HEK293T (cell line): ENCODE measurements around the gene SLX4IP.

Experiments
- CTCF ChIA-PET: fragments of 350-600 bp; formaldehyde crosslinking; extraction: SDS; loops from one replicate; lab custom pipeline; 2021; ENCODE audit warnings: antibody characterized with exemption, inconsistent platforms; lab: Yijun Ruan, JAX
- POLR2A ChIA-PET: fragments of 350-600 bp; formaldehyde crosslinking; extraction: SDS; loops from one replicate; lab custom pipeline; 2020; ENCODE audit warnings: antibody characterized with exemption, inconsistent platforms; lab: Yijun Ruan, JAX
- DNase-seq: peaks from one replicate; pipeline ENCODE4 v3.0.0; 2012; ENCODE audit warnings: mixed read lengths; ENCODE audit errors: extremely low spot score
- ARNT ChIP-seq: fragments of 450-650 bp; IDR thresholded peaks from 2 replicates; pipeline ENCODE4 v1.6.1; 2017; ENCODE audit warnings: mild to moderate bottlenecking
- BHLHE40 ChIP-seq: fragments of 450-650 bp; IDR thresholded peaks from 2 replicates; pipeline ENCODE4 v1.6.1; 2016; ENCODE audit warnings: mild to moderate bottlenecking, moderate library complexity, borderline replicate concordance
- CTBP1 ChIP-seq: fragments of 450-650 bp; IDR thresholded peaks from 2 replicates; pipeline ENCODE4 v1.6.1; 2016; ENCODE audit warnings: borderline replicate concordance
- ELF4 ChIP-seq: fragments of 450-650 bp; IDR thresholded peaks from 2 replicates; pipeline ENCODE4 v1.6.1; 2017; ENCODE audit warnings: antibody characterized with exemption
- FOXA1 ChIP-seq: fragments of 450-650 bp; IDR thresholded peaks from 2 replicates; pipeline ENCODE4 v1.6.1; 2016; ENCODE audit warnings: mild to moderate bottlenecking
- FOXK2 ChIP-seq: fragments of 450-650 bp; IDR thresholded peaks from 2 replicates; pipeline ENCODE4 v1.6.1; 2016; ENCODE audit warnings: mild to moderate bottlenecking
- FOXM1 ChIP-seq: fragments of 450-650 bp; IDR thresholded peaks from 2 replicates; pipeline ENCODE4 v1.6.1; 2017; ENCODE audit warnings: mild to moderate bottlenecking, borderline replicate concordance
- HDGF ChIP-seq: fragments of 450-650 bp; IDR thresholded peaks from 2 replicates; pipeline ENCODE4 v1.6.1; 2017; ENCODE audit warnings: antibody characterized with exemption, borderline replicate concordance
- L3MBTL2 ChIP-seq: fragments of 450-650 bp; conservative IDR thresholded peaks from 2 replicates; pipeline ENCODE4 v1.6.1; 2016; ENCODE audit warnings: mild to moderate bottlenecking
- LEF1 ChIP-seq: fragments of 450-650 bp; IDR thresholded peaks from 2 replicates; pipeline ENCODE4 v1.6.1; 2017; ENCODE audit warnings: mild to moderate bottlenecking, borderline replicate concordance
- NFRKB ChIP-seq: fragments of 450-650 bp; IDR thresholded peaks from 2 replicates; pipeline ENCODE4 v1.6.1; 2016; ENCODE audit warnings: mild to moderate bottlenecking, moderate library complexity
- SP1 ChIP-seq: fragments of 450-650 bp; IDR thresholded peaks from 2 replicates; pipeline ENCODE4 v1.6.1; 2017
- SUZ12 ChIP-seq: fragments of 450-650 bp; IDR thresholded peaks from 2 replicates; pipeline ENCODE4 v1.6.1; 2016; ENCODE audit warnings: mild to moderate bottlenecking
- TARDBP ChIP-seq: fragments of 450-650 bp; IDR thresholded peaks from 2 replicates; pipeline ENCODE4 v1.6.1; 2016
- ZNF384 ChIP-seq: fragments of 450-650 bp; IDR thresholded peaks from 2 replicates; pipeline ENCODE4 v1.6.1; 2016
- TF ChIP-seq, protein P1 (sequence below): fragments of 450-650 bp; IDR thresholded peaks from 2 replicates; pipeline ENCODE4 v1.6.1; 2016

The SLX4IP gene

DNA sequence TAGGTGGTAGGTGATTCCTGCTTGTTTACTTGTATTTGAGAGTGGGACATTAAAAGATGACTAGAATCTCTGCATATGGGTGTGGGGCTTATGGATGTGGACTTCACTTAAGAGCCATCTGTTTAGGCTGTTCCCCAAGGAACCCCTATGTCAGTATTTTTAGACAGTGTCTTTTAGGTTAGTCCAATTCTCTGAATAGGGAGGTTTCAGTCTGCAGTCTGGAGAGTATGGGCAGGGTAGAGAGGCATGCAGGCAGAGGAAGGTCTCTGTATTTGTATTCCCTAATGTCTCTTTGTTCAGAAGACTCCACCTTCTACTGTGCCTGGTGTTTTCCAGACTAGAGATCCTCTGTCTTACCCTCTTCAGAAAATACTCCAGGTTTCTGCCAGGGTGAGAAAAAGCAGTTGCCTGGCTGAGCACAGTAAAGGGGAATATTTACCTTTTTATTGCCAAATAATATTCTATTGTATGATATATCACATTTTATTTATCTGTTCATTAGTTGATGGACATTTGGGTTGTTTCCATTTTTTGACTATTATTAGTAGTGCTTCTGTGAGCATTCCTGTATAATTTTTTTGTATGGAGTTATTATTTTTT, 19.1 kb downstream of the SLX4IP start:
- TF ChIP-seq SUZ12 (no peak), TARDBP (no peak), ZNF384 (no peak), LEF1 (no peak), NFRKB (no peak), CTBP1 (no peak), FOXK2 (no peak), ARNT (no peak), HDGF (no peak), L3MBTL2 (no peak), ELF4 (no peak)
- DNase-seq = no peak
- CTCF ChIA-PET = no interaction called here
- POLR2A ChIA-PET = no interaction called here

- POLR2A ChIA-PET = no interaction called here
- CTCF ChIA-PET = no interaction called here
- TF ChIP-seq SUZ12 = no peak
- TF ChIP-seq FOXK2 = no peak
- no peak for TF ChIP-seq HDGF
- TF ChIP-seq, protein P1, sequence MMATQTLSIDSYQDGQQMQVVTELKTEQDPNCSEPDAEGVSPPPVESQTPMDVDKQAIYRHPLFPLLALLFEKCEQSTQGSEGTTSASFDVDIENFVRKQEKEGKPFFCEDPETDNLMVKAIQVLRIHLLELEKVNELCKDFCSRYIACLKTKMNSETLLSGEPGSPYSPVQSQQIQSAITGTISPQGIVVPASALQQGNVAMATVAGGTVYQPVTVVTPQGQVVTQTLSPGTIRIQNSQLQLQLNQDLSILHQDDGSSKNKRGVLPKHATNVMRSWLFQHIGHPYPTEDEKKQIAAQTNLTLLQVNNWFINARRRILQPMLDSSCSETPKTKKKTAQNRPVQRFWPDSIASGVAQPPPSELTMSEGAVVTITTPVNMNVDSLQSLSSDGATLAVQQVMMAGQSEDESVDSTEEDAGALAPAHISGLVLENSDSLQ = no peak
- TF ChIP-seq BHLHE40 = no peak
- TF ChIP-seq NFRKB = no peak
- no peak for TF ChIP-seq FOXA1
- TF ChIP-seq FOXM1 = no peak
- TF ChIP-seq L3MBTL2 = no peak
- no peak for TF ChIP-seq ELF4
- TF ChIP-seq SP1 = no peak
- TF ChIP-seq ARNT = no peak
- no peak for TF ChIP-seq ZNF384
- TF ChIP-seq LEF1 = no peak
- no peak for TF ChIP-seq TARDBP
- TF ChIP-seq CTBP1 = no peak
- no peak for DNase-seq
Measured at GRCh38 chr20:10461495-10461894, 26.4 kb downstream of the SLX4IP start.

DNA sequence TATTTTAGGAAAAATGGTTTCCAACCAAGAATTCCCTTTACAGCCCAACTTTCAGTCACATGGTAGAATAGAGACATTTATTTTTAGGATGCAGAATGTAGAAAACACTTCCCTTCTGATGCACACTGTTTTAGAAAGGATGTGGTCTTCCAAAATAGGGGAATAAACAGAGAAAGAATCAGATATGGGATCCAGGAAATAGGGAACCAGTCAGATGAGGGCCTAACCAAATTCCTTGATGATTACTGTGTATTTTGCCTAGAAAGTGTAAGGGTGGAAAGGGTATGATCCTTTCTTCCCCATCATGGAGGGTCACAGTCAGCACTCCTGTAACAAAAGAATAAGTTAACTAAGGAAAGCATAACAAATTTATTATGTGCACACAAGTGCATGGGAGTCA, 27.4 kb downstream of the SLX4IP start:
- no peak for DNase-seq
- ChIA-PET CTCF (interaction anchor here (0.6 kb wide), 1 partner anchor 205 kb away, joined by 3 read pairs; no protein-coding TSS in a partner anchor), POLR2A (no interaction called here)

GRCh38 chr20:10463622-10464021, 28.5 kb downstream of the SLX4IP start:
- no peak for DNase-seq
- CTCF ChIA-PET = no interaction called here
- POLR2A ChIA-PET = no interaction called here
- TF ChIP-seq SP1 = no peak
- TF ChIP-seq ZNF384 = no peak
- TF ChIP-seq FOXK2 = no peak
- TF ChIP-seq L3MBTL2 = no peak
- TF ChIP-seq TARDBP = no peak
- no peak for TF ChIP-seq ARNT

More for the DNA sequence above, 27.4 kb downstream of the SLX4IP start:
- TF ChIP-seq ELF4 (no peak), ARNT (no peak), ZNF384 (no peak)

- no peak for DNase-seq
- ChIA-PET POLR2A (no interaction called here), CTCF (no interaction called here)
- TF ChIP-seq CTBP1 (no peak), ZNF384 (no peak), FOXM1 (no peak), ELF4 (no peak), SP1 (no peak), BHLHE40 (no peak), L3MBTL2 (no peak), LEF1 (no peak), FOXA1 (no peak), NFRKB (no peak), ARNT (no peak), HDGF (no peak), FOXK2 (no peak), SUZ12 (no peak), TARDBP (no peak)
- TF ChIP-seq, protein P1 = no peak
Measured at GRCh38 chr20:10465135-10465534, 30.0 kb downstream of the SLX4IP start.

GRCh38 chr20:10466325-10466724, 31.2 kb downstream of the SLX4IP start:
- TF ChIP-seq, protein P1 = no peak
- no peak for TF ChIP-seq FOXM1
- TF ChIP-seq ZNF384 = no peak
- TF ChIP-seq CTBP1 = no peak
- no peak for TF ChIP-seq FOXA1
- TF ChIP-seq L3MBTL2 = no peak
- TF ChIP-seq HDGF = no peak
- TF ChIP-seq SUZ12 = no peak
- no peak for TF ChIP-seq SP1
- TF ChIP-seq TARDBP = no peak
- TF ChIP-seq LEF1 = no peak
- no peak for TF ChIP-seq BHLHE40
- TF ChIP-seq ELF4 = no peak
- no peak for TF ChIP-seq NFRKB
- TF ChIP-seq FOXK2 = no peak
- POLR2A ChIA-PET = no interaction called here
- no peak for DNase-seq
- CTCF ChIA-PET = no interaction called here

DNA sequence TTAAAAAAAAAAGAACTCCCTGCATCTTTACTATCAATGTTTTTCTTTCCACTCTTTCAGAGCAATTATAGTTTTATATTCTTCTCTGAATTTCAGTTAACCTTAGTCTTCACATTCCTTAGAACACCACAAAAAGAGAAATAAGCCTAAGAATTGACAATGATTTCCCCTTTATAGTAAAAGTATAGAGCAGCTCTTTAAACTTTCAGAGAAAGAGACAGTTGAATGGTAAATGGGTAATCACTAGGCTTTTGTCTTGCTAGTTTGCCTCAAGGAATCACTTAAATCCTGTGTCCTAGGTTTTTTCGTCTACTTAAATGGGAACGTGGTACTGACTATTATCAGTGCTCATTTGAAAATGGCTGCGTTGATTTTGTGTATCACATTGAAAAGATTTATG, 31.8 kb downstream of the SLX4IP start:
- no peak for TF ChIP-seq ELF4
- TF ChIP-seq SP1 = no peak
- no peak for TF ChIP-seq NFRKB
- TF ChIP-seq SUZ12 = no peak
- no peak for TF ChIP-seq FOXA1
- no peak for TF ChIP-seq L3MBTL2
- TF ChIP-seq LEF1 = no peak
- CTCF ChIA-PET = no interaction called here
- no peak for DNase-seq
- POLR2A ChIA-PET = no interaction called here
